GM19438 (cell line): ENCODE measurements around the gene EXOG.

ENCODE experiments used
- ATAC-seq: cut with Tn5 transposase; IDR thresholded peaks from one replicate; pipeline ENCODE4 v1.9.1; 2021; ENCODE audit warnings: low read depth; ENCODE audit not compliant: unreplicated experiment

EXOG gene

GRCh38 chr3:38507120-38507519 is 11.0 kb downstream of the EXOG start:
- ATAC-seq: peak; percentile 99

GRCh38 chr3:38509732-38510131 is 13.6 kb downstream of the EXOG start:
- ATAC-seq: no peak

GRCh38 chr3:38510631-38511030 is 14.5 kb downstream of the EXOG start:
- ATAC-seq: no peak

GRCh38 chr3:38511546-38511945 is 15.4 kb downstream of the EXOG start:
- ATAC-seq: no peak

GRCh38 chr3:38515367-38515766 is 19.2 kb downstream of the EXOG start:
- ATAC-seq: no peak

GRCh38 chr3:38516669-38517068 is 20.5 kb downstream of the EXOG start:
- ATAC-seq: no peak

GRCh38 chr3:38519000-38519399 is 22.9 kb downstream of the EXOG start:
- ATAC-seq: no peak

- no peak for ATAC-seq
These were observed 23.5 kb downstream of the EXOG start for GRCh38 chr3:38519651-38520050.

GRCh38 chr3:38521391-38521987 is 25.3 kb downstream of the EXOG start:
- ATAC-seq: no peak

- no peak for ATAC-seq
These were observed 25.9 kb downstream of the EXOG start for GRCh38 chr3:38522002-38522401.

GRCh38 chr3:38524141-38524739 is 28.1 kb downstream of the EXOG start:
- ATAC-seq: no peak

- ATAC-seq: no peak
These were observed 30.7 kb downstream of the EXOG start for GRCh38 chr3:38526792-38527191.

GRCh38 chr3:38528457-38528856 is 32.3 kb downstream of the EXOG start:
- no peak for ATAC-seq

GRCh38 chr3:38532529-38532928 is 36.4 kb downstream of the EXOG start:
- no peak for ATAC-seq

GRCh38 chr3:38533285-38533976 is 37.3 kb downstream of the EXOG start:
- no peak for ATAC-seq

- no peak for ATAC-seq
These were observed 38.0 kb downstream of the EXOG start for GRCh38 chr3:38534180-38534579.

GRCh38 chr3:38534604-38535003 is 38.5 kb downstream of the EXOG start:
- ATAC-seq: no peak

GRCh38 chr3:38536671-38537070 is 40.5 kb downstream of the EXOG start:
- no peak for ATAC-seq

- no peak for ATAC-seq
These were observed 42.7 kb downstream of the EXOG start for GRCh38 chr3:38538773-38539353.

GRCh38 chr3:38541806-38542205 is 45.7 kb downstream of the EXOG start:
- ATAC-seq: no peak

- no peak for ATAC-seq
These were observed 46.5 kb downstream of the EXOG start for GRCh38 chr3:38542401-38543298.
